CD4-positive, alpha-beta T cell treated with Interleukin-4 for 1 hour (primary cell): Measurements from ENCODE around the gene EYA2.

Experiments used
- DNase-seq, 2 donors: peaks; one replicate each; pipeline ENCODE4 v3.0.0-alpha.2; 2020 to 2022

The EYA2 gene

GRCh38 chr20:47213966-47214365 is 319.3 kb downstream of the EYA2 start:
- DNase-seq: no peak

GRCh38 chr20:47215653-47216397 is 321.2 kb downstream of the EYA2 start:
- no peak for DNase-seq

GRCh38 chr20:47216819-47217410 is 322.3 kb downstream of the EYA2 start:
- no peak for DNase-seq

GRCh38 chr20:47217482-47218446 is 323.1 kb downstream of the EYA2 start:
- no peak for DNase-seq

- peak; percentile 30 to 35 for DNase-seq
These were observed 325.5 kb downstream of the EYA2 start for GRCh38 chr20:47220161-47220582.

- no peak for DNase-seq
These were observed 326.5 kb downstream of the EYA2 start for GRCh38 chr20:47221036-47221625.

GRCh38 chr20:47222468-47223119 is 328.0 kb downstream of the EYA2 start:
- DNase-seq: no peak

GRCh38 chr20:47223896-47224295 is 329.3 kb downstream of the EYA2 start:
- no peak for DNase-seq

GRCh38 chr20:47224300-47224791 is 329.7 kb downstream of the EYA2 start:
- no peak for DNase-seq

- DNase-seq: no peak
These were observed 330.2 kb downstream of the EYA2 start for GRCh38 chr20:47224857-47225256.

GRCh38 chr20:47225458-47225857 is 330.8 kb downstream of the EYA2 start:
- no peak for DNase-seq

GRCh38 chr20:47227119-47227518 is 332.5 kb downstream of the EYA2 start:
- no peak for DNase-seq

GRCh38 chr20:47227576-47227975 is 332.9 kb downstream of the EYA2 start:
- no peak for DNase-seq

GRCh38 chr20:47228654-47229053 is 334.0 kb downstream of the EYA2 start:
- DNase-seq: no peak

GRCh38 chr20:47230811-47231256 is 336.2 kb downstream of the EYA2 start:
- DNase-seq: no peak

- DNase-seq: no peak
These were observed 336.9 kb downstream of the EYA2 start for GRCh38 chr20:47231382-47232039.

- no peak for DNase-seq
These were observed 337.9 kb downstream of the EYA2 start for GRCh38 chr20:47232518-47232917.

- DNase-seq: no peak
These were observed 338.9 kb downstream of the EYA2 start for GRCh38 chr20:47233333-47234188.

- DNase-seq: no peak
These were observed 340.5 kb downstream of the EYA2 start for GRCh38 chr20:47235111-47235510.

- no peak for DNase-seq
These were observed 341.4 kb downstream of the EYA2 start for GRCh38 chr20:47235853-47236638.
